ENCODE measurements around the gene PTK7. TPM values are rescaled to one million over a fixed set of nuclear protein-coding genes. Genes with fewer than 3 reads are reported as not detected.

Gene PTK7
- total RNA-seq, 2 donors from 2014 or later = 3.0 to 10.3 TPM

DNA sequence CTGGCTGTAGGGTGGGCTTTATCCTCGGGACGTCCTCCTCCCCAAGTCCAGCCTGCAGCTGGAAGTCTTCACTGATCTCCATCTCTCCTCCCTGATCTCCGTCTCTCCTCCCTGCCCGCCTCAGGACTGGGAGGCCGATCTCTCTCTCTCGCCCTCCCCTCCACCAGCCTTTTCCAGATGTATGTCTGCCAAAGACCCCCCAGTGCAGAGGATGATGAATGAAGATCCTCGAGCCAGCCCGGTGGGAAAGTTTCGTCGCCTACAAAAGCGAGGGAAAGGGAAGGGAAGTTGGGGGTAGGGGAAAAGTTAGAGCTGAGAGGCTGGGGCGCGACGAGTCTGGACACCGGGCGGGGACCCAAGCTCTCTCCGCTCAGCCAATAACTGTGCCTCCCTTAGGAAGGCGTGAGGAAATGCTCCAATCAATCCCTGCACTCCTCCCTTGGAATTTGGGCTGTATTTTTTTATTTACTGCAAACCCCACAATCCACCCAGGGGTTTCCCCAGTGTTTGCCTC is 94.4 kb downstream of the PTK7 start:
- DNase-seq (ENCODE audit: low spot score) = peak; percentile 94
- intact Hi-C loops (cut with DNase I) = no loop called here

DNA sequence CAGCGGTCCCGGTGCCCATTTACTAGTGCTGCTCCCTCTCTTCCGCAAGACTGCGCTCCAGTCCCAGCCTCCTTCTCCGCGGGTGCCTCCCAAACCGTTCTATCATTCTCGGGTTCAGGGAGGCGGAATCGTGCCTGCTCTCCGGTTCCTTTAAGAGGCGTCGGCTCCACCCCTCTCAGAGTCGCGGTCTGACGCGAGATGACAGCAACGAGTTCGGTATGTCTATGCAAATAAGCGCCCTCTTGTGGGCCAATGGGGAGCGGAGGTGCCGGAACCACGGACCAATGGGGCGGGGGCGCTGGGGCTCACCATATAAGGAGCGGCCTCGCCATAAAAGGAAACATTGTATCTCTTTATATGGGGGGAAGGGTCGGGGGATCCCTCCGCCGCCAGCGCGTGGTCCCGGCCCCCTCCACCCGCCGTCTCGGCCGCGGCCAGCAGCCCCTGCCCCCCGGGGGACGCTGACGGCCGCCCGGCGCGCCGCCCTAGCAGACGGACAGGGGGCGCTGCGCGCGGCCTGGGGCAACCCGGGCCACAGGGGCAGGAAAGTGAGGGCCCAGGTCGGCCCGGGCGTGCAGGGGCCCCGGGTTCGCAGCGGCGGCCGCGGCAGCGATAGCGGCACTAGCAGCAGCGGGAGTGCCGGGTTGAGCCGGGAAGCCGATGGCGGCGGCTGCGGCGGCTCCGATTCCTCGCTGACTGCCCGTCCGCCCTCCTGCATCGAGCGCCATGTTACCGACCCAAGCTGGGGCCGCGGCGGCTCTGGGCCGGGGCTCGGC is 95.0 kb downstream of the PTK7 start, which contains the start of gene SRF:
SRF (plus strand) TSS at position 339 of the 776 bp plus-strand sequence; CDS start at position 727, 388 bp downstream.
- intact Hi-C loops (cut with DNase I) = no loop called here

GRCh38 chr6:43171707-43172103 is 95.6 kb downstream of the PTK7 start:
- intact Hi-C loops (cut with DNase I) = no loop called here
- no peak for DNase-seq (ENCODE audit: low spot score)

More for the DNA sequence above, 95.0 kb downstream of the PTK7 start, which contains the start of gene SRF:
- DNase-seq (ENCODE audit: low spot score) = peak; percentile 100

GRCh38 chr6:43172104-43173007 is 96.2 kb downstream of the PTK7 start:
- peak; percentile 90 for DNase-seq (ENCODE audit: low spot score)
- intact Hi-C loops (cut with DNase I) = no loop called here

GRCh38 chr6:43173591-43174262 is 97.6 kb downstream of the PTK7 start:
- DNase-seq (ENCODE audit: low spot score) = no peak
- intact Hi-C loops (cut with DNase I) = no loop called here

DNA sequence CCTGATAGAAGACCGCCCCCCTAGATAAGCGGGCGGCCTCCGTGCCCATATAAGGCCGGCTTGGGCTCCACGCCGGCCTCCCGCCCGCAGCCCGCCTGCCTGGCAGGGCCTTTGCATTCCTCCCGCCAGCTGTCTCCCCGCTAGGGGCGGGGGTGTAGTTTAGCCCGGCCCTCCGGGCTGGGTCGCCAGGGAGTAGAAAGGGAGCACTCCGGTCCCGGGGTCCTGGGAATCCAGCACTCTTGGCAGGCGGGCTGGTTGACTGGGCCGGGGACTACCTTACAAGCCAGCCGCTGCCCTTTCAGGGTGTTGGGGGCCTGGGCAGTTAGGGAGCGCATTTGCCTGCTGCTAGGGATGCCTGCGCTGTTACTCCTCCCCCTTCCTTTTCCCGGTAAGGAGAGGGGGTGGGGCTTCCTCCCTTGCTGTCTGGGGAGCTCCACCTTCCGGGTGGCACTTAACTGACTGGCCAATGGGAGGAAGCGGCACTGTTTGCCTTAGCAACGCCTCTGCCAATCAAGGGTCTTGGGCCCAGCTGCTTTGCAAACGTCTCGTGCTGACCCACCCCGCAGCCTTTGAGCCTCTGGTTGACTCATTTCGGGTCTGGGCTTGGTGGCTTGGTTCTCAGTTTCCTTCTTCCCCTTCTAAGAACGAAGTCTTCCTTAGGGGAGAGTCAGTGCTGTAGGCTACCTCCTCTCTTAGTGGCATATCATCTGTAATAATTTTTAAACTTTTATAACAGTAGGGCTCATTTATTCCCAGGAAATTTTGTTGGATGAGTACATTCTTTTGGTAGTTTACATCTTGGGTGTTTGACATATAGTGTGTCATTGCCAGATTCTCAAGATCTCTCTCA is 98.4 kb downstream of the PTK7 start:
- DNase-seq (ENCODE audit: low spot score) = peak; percentile 99
- intact Hi-C loops (cut with DNase I) = no loop called here

- intact Hi-C loops (cut with DNase I) = no loop called here
- no peak for DNase-seq (ENCODE audit: low spot score)
Observed at GRCh38 chr6:43175676-43176422, 99.7 kb downstream of the PTK7 start.

GRCh38 chr6:43176423-43176786 is 100.3 kb downstream of the PTK7 start:
- intact Hi-C loops (cut with DNase I) = no loop called here
- no peak for DNase-seq (ENCODE audit: low spot score)

GRCh38 chr6:43178150-43178549 is 102.0 kb downstream of the PTK7 start:
- intact Hi-C loops (cut with DNase I) = loop anchor here in 1 of 2 donors (2.0 kb wide), 1 partner anchor 41 kb away; no protein-coding TSS in a partner anchor

GRCh38 chr6:43178951-43179830 is 103.1 kb downstream of the PTK7 start:
- intact Hi-C loops (cut with DNase I) = loop anchor here in 1 of 2 donors (2.0 kb wide), 1 partner anchor 40 kb away; no protein-coding TSS in a partner anchor
- no peak for DNase-seq (ENCODE audit: low spot score)

More at GRCh38 chr6:43178150-43178549, 102.0 kb downstream of the PTK7 start:
- DNase-seq (ENCODE audit: low spot score) = no peak

- intact Hi-C loops (cut with DNase I) = loop anchor here in 1 of 2 donors (10.0 kb wide), 1 partner anchor 145 kb away; no protein-coding TSS in a partner anchor
- DNase-seq (ENCODE audit: low spot score) = no peak
Observed at GRCh38 chr6:43180058-43180457, 103.9 kb downstream of the PTK7 start.

- intact Hi-C loops (cut with DNase I) = loop anchor here in 1 of 2 donors (10.0 kb wide), 1 partner anchor 144 kb away; no protein-coding TSS in a partner anchor
- DNase-seq (ENCODE audit: low spot score) = no peak
Observed at GRCh38 chr6:43180985-43181384, 104.9 kb downstream of the PTK7 start.

DNA sequence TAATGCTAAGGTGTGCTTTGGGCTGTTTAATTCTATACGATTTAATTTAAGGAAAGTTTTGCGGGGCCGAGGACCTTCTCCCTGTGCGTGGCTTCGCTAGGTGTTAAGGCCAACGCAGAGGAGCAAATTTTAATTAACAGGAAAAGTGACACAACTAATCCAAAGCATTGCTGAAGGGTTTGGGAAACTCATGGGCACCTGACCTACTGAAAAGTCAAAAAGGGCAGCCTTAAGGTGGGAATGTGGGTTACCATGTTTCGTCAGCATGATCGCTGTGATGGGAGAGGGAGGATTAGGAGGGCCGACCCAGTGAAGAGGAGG is 105.5 kb downstream of the PTK7 start:
- DNase-seq (ENCODE audit: low spot score) = no peak
- intact Hi-C loops (cut with DNase I) = loop anchor here in 1 of 2 donors (10.0 kb wide), 1 partner anchor 143 kb away; no protein-coding TSS in a partner anchor

- peak; percentile 96 for DNase-seq (ENCODE audit: low spot score)
- intact Hi-C loops (cut with DNase I) = loop anchor here in 1 of 2 donors (10.0 kb wide), 1 partner anchor 143 kb away; no protein-coding TSS in a partner anchor
Observed at GRCh38 chr6:43181942-43182860, 106.1 kb downstream of the PTK7 start, which contains the start of gene CUL9. TSS of gene CUL9 (plus strand) at chr6:43182196. CDS start at chr6:43184311, 2,115 bp downstream.

GRCh38 chr6:43183441-43183840 is 107.3 kb downstream of the PTK7 start:
- intact Hi-C loops (cut with DNase I) = loop anchor here in 1 of 2 donors (10.0 kb wide), 1 partner anchor 141 kb away; no protein-coding TSS in a partner anchor
- peak; percentile 1 for DNase-seq (ENCODE audit: low spot score)

Data from posterior vena cava (tissue), 2 donors.